MM.1S (cell line): ENCODE data around the gene SMIM43.

Experiments
- DNase-seq: peaks from one replicate; pipeline ENCODE4 v3.0.0-alpha.2; 2015
- H2AFZ ChIP-seq: fragments of 300-600 bp; sonication (generic); 2 replicates; pipeline ENCODE4 v1.6.0; 2016; ENCODE audit warnings: antibody characterized with exemption, low read length
- H3F3A ChIP-seq: fragments of 300-600 bp; sonication (generic); 2 replicates; pipeline ENCODE4 v1.6.1; 2016; ENCODE audit warnings: mild to moderate bottlenecking, antibody characterized with exemption, low read length, moderate library complexity, mixed read lengths; ENCODE audit not compliant: insufficient read depth
- H3K27ac ChIP-seq: fragments of 300-600 bp; sonication (generic); 2 replicates; pipeline ENCODE4 v1.5.1; 2016; ENCODE audit warnings: mild to moderate bottlenecking, low read length
- H3K27me3 ChIP-seq: fragments of 300-600 bp; sonication (generic); replicated peaks from 2 replicates; pipeline ENCODE4 v1.6.0; 2016; ENCODE audit warnings: low read length; ENCODE audit not compliant: insufficient read depth
- H3K36me3 ChIP-seq: fragments of 300-600 bp; sonication (generic); replicated peaks from 2 replicates; pipeline ENCODE4 v1.6.1; 2016; ENCODE audit warnings: mild to moderate bottlenecking, low read length, mixed read lengths; ENCODE audit not compliant: insufficient read depth
- H3K4me1 ChIP-seq: fragments of 300-600 bp; sonication (generic); 2 replicates; pipeline ENCODE4 v1.6.1; 2016; ENCODE audit warnings: low read length, mixed read lengths
- H3K4me2 ChIP-seq: fragments of 300-600 bp; sonication (generic); 2 replicates; pipeline ENCODE4 v1.6.0; 2016; ENCODE audit warnings: low read depth, low read length
- H3K4me3 ChIP-seq: fragments of 300-600 bp; sonication (generic); 2 replicates; pipeline ENCODE4 v1.5.1; 2016; ENCODE audit warnings: low read length, mixed read lengths
- H3K79me2 ChIP-seq: fragments of 300-600 bp; sonication (generic); 2 replicates; pipeline ENCODE4 v1.6.1; 2016; ENCODE audit warnings: mixed run types, low read length, mixed read lengths
- H3K9ac ChIP-seq: fragments of 300-600 bp; sonication (generic); 2 replicates; pipeline ENCODE4 v1.6.1; 2016; ENCODE audit warnings: low read length, mixed read lengths
- H3K9me2 ChIP-seq: fragments of 300-600 bp; sonication (generic); replicated peaks from 2 replicates; pipeline ENCODE4 v1.6.1; 2016; ENCODE audit warnings: mild to moderate bottlenecking, low read length, mixed read lengths; ENCODE audit not compliant: insufficient read depth
- H3K9me3 ChIP-seq: fragments of 300-600 bp; sonication (generic); replicated peaks from 2 replicates; pipeline ENCODE4 v1.6.1; 2016; ENCODE audit warnings: mild to moderate bottlenecking, low read length, mixed read lengths; ENCODE audit not compliant: insufficient read depth
- H4K20me1 ChIP-seq: fragments of 300-600 bp; sonication (generic); 2 replicates; pipeline ENCODE4 v1.6.1; 2016; ENCODE audit warnings: mild to moderate bottlenecking, low read length, moderate library complexity, mixed read lengths; ENCODE audit not compliant: insufficient read depth
- CTCF ChIP-seq: fragments of 300-600 bp; sonication (generic); IDR thresholded peaks from 2 replicates; pipeline ENCODE4 v1.5.1; 2016; ENCODE audit warnings: antibody characterized with exemption, low read length, mixed read lengths
- EZH2 ChIP-seq: fragments of 300-600 bp; sonication (generic); optimal IDR thresholded peaks from 2 replicates; pipeline ENCODE3; 2017; ENCODE audit warnings: low read depth, mild to moderate bottlenecking, antibody characterized with exemption, low read length, mixed read lengths
- EZH2phosphoT487 ChIP-seq: fragments of 300-600 bp; sonication (generic); IDR thresholded peaks from 2 replicates; pipeline ENCODE4 v1.6.1; 2018; ENCODE audit warnings: antibody characterized with exemption, low read length

SMIM43 gene

GRCh38 chr4:121765971-121766538 lies 1.1 kb upstream of the SMIM43 start:
- H3K79me2 ChIP-seq = no peaks in the 10 kb centered on the region
- no peaks in the 10 kb centered on the region for H3K36me3 ChIP-seq
- no peaks in the 10 kb centered on the region for H3K9me3 ChIP-seq
- DNase-seq = no peak
- H3K4me3 ChIP-seq = no peak overlapping the region
- H4K20me1 ChIP-seq = no peaks in the 10 kb centered on the region
- no peak overlapping the region for H2AFZ ChIP-seq
- H3K27ac ChIP-seq = no peak overlapping the region
- H3F3A ChIP-seq = no peaks in the 10 kb centered on the region
- no peaks in the 10 kb centered on the region for H3K9me2 ChIP-seq
- no peaks in the 10 kb centered on the region for H3K4me1 ChIP-seq
- H3K9ac ChIP-seq = no peak overlapping the region
- no peak for TF ChIP-seq CTCF
- TF ChIP-seq EZH2phosphoT487 = no peak
- no peak for TF ChIP-seq EZH2
- no peaks in the 10 kb centered on the region for H3K27me3 ChIP-seq
- H3K4me2 ChIP-seq = no peak overlapping the region

- no peaks in the 10 kb centered on the region for H3K79me2 ChIP-seq
- H3K9ac ChIP-seq = no peak overlapping the region
- TF ChIP-seq EZH2 (no peak), CTCF (no peak), EZH2phosphoT487 (no peak)
- H3K4me3 ChIP-seq = no peak overlapping the region
- H3F3A ChIP-seq = no peaks in the 10 kb centered on the region
- H3K36me3 ChIP-seq = no peaks in the 10 kb centered on the region
- H2AFZ ChIP-seq = no peak overlapping the region
- no peak for DNase-seq
- H3K9me3 ChIP-seq = no peaks in the 10 kb centered on the region
- no peaks in the 10 kb centered on the region for H3K27me3 ChIP-seq
- no peaks in the 10 kb centered on the region for H3K9me2 ChIP-seq
- H3K4me1 ChIP-seq = no peaks in the 10 kb centered on the region
- H3K4me2 ChIP-seq = no peak overlapping the region
- no peaks in the 10 kb centered on the region for H4K20me1 ChIP-seq
- H3K27ac ChIP-seq = no peak overlapping the region
Observed at GRCh38 chr4:121765368-121765705, 373 bp upstream of the SMIM43 start.

- Histone ChIP-seq H4K20me1 (no peaks in the 10 kb centered on the region), H3K27ac (no peak overlapping the region), H3K9me3 (no peaks in the 10 kb centered on the region), H3K4me1 (no peaks in the 10 kb centered on the region), H3K27me3 (no peaks in the 10 kb centered on the region), H3K4me2 (no peak overlapping the region), H3F3A (no peaks in the 10 kb centered on the region), H3K9me2 (no peaks in the 10 kb centered on the region), H3K36me3 (no peaks in the 10 kb centered on the region), H2AFZ (no peak overlapping the region), H3K79me2 (no peaks in the 10 kb centered on the region), H3K9ac (no peak overlapping the region), H3K4me3 (no peak overlapping the region)
- no peak for TF ChIP-seq EZH2
- TF ChIP-seq EZH2phosphoT487 = no peak
- no peak for TF ChIP-seq CTCF
- DNase-seq = no peak
Observed at GRCh38 chr4:121764303-121764701, 662 bp downstream of the SMIM43 start.
